ENCODE measurements around the gene RAD54L.

RAD54L gene

DNA sequence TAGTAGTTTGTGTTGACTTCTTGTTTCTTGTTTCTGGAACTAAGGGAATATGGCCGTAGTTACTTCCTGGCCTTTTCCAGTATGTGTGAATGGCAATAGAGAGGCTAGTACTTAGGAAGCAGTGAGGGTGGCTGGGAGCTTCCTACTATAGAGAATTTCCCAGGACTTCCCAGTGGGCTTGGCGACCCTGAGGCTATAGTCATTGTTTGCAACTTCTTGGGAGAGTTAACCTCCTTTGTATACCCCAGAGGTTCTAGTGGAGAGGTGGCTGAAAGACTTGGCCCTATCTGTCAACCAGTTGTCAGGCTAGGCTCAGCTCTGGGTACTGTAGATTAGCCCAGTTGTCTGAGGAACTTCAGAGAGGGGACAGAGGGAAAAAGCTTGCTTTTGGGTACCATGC, 15.6 kb downstream of the RAD54L start:
- no peak overlapping the region for H3K4me3 ChIP-seq (ENCODE audit: low read depth, low read length)
- TF ChIP-seq, protein P1, sequence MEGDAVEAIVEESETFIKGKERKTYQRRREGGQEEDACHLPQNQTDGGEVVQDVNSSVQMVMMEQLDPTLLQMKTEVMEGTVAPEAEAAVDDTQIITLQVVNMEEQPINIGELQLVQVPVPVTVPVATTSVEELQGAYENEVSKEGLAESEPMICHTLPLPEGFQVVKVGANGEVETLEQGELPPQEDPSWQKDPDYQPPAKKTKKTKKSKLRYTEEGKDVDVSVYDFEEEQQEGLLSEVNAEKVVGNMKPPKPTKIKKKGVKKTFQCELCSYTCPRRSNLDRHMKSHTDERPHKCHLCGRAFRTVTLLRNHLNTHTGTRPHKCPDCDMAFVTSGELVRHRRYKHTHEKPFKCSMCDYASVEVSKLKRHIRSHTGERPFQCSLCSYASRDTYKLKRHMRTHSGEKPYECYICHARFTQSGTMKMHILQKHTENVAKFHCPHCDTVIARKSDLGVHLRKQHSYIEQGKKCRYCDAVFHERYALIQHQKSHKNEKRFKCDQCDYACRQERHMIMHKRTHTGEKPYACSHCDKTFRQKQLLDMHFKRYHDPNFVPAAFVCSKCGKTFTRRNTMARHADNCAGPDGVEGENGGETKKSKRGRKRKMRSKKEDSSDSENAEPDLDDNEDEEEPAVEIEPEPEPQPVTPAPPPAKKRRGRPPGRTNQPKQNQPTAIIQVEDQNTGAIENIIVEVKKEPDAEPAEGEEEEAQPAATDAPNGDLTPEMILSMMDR (IDR thresholded peaks at IDR 0.05; ENCODE audit: low read depth, low read length): no peak

DNA sequence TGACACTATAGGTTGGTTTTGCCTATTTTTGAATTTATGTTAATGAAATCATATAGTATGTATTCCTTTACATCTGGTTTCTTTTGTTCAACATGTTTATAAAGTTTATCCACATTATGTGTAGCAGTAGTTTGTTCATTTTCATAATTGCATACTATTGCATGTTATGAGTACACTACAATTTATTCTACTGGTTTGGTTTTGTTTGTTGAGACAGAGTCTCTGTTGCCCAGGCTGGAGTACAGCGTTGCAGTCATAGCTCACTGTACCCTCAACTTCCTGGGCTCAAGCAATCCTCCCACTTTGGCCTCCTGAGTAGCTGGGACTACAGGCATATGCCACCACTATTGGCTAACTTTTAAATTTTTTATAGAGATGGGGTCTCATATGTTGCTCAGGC, 21.0 kb downstream of the RAD54L start:
- TF ChIP-seq, protein P1 (IDR thresholded peaks at IDR 0.05; ENCODE audit: low read depth, low read length): no peak
- no peak overlapping the region for H3K4me3 ChIP-seq (ENCODE audit: low read depth, low read length)

DNA sequence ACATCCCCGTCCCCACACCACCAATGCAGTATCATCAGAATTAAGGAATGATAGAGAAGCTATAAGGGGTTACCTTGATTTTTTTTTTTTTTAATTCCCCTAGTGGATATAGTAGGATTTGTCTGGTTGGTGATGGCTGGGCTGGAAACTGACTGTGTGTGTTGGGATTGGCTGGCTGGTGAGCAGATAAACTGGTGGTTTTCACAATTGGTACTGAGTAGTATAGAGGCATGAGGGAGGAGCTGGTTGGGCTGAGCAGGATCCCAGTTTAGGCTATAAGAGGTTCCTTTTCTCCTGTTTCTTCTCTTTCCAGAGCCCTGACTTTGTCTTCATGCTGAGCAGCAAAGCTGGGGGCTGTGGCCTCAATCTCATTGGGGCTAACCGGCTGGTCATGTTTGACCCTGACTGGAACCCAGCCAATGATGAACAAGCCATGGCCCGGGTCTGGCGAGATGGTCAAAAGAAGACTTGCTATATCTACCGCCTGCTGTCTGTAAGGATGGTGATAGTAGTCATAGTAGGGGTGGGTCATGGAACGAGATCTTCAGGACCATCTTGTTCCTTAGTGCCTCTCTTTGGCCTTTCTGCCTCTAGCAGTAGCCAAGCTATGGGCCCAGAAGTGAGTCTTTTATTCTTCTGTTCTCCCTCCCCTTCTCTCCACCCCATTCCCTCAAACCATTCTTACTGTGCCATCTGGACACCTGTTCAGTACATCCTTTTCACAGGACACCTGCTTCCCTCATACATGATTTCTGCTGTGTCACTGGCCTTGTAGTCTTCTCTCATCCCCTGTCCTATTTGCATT, 26.9 kb downstream of the RAD54L start:
- TF ChIP-seq, protein P1 (IDR thresholded peaks at IDR 0.05; ENCODE audit: low read depth, low read length): no peak
- H3K4me3 ChIP-seq (ENCODE audit: low read depth, low read length): no peak overlapping the region

DNA sequence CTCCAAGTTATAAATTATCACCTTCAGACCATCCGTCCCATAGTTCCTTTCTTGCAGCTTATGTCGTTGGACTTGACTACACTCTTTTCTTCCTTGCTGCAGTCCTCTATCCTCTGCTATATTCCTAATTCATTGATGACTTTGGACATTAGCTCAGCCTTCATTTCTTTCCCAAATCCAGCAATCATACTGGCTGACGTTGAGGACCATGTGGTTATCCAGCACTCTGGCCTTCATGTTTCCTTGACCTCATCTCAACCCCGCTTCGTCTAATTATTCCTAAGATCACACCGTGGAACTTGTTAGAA, 27.4 kb downstream of the RAD54L start:
- H3K4me3 ChIP-seq (ENCODE audit: low read depth, low read length): no peak overlapping the region
- TF ChIP-seq, protein P1 (IDR thresholded peaks at IDR 0.05; ENCODE audit: low read depth, low read length): no peak

DNA sequence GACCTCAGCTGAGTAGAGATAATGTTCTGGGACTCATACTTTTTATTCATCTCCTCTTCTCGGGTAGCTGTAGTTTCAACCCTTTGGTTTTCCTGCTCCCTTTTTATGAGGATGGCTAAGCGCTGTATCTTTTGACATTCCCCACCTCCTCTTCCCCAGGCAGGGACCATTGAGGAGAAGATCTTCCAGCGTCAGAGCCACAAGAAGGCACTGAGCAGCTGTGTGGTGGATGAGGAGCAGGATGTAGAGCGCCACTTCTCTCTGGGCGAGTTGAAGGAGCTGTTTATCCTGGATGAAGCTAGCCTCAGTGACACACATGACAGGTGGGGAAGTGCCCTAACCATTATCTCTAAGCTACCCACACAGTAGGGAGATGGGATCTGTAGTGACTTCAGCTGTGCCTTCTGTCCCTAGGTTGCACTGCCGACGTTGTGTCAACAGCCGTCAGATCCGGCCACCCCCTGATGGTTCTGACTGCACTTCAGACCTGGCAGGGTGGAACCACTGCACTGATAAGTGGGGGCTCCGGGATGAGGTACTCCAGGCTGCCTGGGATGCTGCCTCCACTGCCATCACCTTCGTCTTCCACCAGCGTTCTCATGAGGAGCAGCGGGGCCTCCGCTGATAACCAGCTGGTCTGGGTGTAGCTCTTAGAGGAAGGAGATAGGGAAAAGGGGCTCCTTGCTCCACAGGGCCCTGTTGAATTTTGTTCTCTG, 30.3 kb downstream of the RAD54L start:
- TF ChIP-seq, protein P1 (IDR thresholded peaks at IDR 0.05; ENCODE audit: low read depth, low read length): no peak
- H3K4me3 ChIP-seq (ENCODE audit: low read depth, low read length): no peak overlapping the region

DNA sequence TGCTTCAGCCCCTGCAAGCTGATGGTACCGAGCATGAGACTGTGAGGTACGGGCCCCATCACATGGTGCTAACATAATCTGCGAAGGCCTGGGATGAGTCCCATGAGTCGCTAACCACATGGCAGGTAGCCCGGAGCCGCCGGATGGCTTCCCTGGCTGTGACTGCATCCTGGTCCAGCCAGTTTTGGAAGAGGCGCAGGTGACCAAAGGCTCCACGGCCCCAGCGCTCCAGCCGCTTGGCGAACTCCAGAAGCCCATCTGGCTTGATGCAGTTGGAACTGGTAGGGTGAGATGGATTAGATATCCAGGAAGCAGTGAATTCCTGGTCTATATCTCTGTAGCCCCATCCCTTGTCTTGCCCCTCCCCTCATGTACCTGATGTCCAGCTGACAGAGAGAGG, 31.2 kb downstream of the RAD54L start:
- TF ChIP-seq, protein P1 (IDR thresholded peaks at IDR 0.05; ENCODE audit: low read depth, low read length): no peak
- H3K4me3 ChIP-seq (ENCODE audit: low read depth, low read length): no peak overlapping the region

DNA sequence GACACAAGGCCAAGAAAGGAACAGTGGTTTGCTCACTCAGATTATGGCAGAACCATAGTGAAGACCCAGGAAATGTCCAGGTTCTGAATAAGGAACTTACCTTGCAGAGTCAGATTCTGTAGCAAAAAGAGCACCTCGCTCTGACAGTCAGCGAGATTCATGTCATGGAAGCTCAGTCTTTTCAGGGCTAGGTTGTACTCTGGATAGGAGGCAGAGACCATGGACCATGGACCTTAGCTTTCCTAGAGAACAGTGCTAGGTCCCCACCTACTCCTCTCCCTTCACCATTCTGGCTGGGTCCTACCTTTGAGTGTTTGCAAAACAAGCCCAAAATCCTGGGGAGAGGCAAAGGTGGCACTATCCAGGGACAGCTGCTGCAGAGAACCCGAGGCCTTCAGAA, 32.5 kb downstream of the RAD54L start:
- TF ChIP-seq, protein P1 (IDR thresholded peaks at IDR 0.05; ENCODE audit: low read depth, low read length): no peak
- H3K4me3 ChIP-seq (ENCODE audit: low read depth, low read length): no peak overlapping the region

Measured in WI38 (cell line).